Activated CD4-positive, alpha-beta T cell treated with anti-CD3 and anti-CD28 coated beads, Interleukin-2, amount 50 U/mL, for 1 hour (primary cell): Measurements from ENCODE around the gene ATXN10.
"Not testable (repeated sequence)": the region's sequence is repeated elsewhere in the genome, so short reads cannot be mapped to it uniquely, and the experiment has no call there.

Experiments used
- DNase-seq: peaks from one replicate; pipeline ENCODE4 v3.0.0-alpha.2; 2020

The ATXN10 gene

DNA sequence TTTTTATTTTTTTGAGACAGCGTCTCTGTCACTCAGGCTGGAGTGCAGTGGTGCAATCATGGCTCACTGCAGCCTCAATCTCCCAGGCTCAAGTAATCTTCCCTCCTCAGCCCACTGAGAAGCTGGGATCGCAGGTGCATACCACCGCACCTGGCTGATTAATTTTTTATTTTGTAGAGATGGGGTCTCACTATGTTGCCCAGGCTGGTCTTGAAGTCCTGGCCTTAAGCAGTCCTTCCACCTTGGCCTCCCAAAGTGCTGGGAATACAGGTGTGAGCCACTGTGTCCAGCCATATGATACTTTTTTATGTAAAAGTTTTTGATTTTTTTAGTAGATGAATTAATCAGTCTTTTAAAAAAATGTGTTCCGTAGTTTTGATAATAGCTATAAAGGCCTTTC lies 42.8 kb downstream of the ATXN10 start:
- not testable (repeated sequence) for DNase-seq

DNA sequence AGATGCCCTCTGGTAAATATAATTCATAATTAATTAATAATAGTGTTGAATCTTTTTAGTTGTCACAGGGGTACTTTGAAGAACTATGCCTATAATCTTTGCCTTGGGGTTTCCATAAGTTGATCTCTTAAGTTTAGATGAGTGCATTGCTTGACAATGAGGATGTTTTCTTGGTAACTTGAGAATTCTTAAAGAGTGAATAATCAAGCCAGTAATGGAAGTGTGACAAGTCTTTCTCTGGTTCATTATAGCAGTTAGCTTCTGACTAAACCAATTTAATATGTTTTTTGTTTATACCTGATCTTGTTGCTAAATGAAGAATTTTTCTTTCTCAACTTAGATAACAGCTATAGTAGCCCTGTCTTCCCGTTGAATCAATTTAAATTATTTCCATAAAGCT lies 46.2 kb downstream of the ATXN10 start:
- no peak for DNase-seq

DNA sequence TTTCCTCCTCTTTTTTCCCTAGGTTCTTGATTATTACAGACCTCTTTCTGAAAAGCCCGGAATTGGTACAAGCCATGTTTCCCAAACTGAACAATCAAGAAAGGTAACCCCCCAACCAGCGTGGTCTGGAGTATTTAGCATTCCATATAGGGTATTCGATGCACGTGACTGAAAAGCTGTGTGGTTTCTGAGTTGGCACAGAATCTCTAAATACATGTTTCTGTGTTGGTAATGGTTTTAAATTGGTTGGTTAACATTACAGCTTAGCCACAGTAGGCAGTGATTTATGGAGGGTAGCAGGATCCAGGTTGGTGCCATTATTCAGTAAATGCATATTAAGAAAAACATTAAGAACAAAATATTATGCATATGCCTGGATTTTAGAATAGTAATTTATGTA lies 46.8 kb downstream of the ATXN10 start:
- no peak for DNase-seq

DNA sequence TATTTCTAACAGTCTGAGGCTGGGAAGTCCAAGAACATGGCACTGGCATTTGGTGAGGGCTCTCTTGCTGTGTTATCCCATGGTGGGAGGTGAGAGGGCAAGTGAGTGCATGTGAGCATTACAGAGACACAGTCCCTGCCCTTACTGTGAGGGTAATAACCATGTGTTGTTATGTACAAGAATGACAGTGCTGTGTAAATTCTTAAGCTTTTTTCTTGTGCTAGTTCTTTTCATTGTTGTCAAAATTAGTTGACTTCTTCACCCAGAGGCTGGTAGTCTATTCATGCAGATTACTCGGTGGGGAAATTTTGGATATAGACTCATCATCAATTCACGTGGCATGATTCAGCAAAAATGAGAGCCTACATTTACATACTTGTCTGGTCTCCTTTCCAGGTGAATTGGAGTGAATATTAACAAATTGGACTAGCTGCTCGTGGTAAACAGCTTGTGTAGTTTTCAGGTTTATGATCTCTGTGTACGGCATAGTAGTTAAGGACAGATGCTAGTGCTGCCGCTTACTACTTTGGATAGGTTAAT lies 49.3 kb downstream of the ATXN10 start:
- DNase-seq, result no peak

DNA sequence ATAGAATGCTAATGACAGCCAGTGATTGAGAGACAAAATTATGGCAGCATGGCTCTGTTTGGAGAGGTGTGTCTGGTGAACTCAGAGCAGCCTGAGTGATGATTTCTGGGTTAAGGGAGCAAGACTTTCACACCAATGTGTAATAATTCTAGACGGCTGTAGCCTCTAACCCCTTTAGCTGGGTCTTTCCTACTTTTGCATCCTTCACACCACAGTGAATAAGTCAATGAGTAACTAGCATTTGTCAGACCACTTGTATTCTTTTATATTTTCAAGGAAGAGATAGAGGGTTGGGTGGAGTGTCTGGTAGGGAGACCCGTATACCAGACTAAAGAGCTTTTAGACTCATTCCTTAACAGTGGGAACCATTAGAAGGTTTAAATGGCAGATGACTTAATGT lies 50.4 kb downstream of the ATXN10 start:
- DNase-seq, result no peak

DNA sequence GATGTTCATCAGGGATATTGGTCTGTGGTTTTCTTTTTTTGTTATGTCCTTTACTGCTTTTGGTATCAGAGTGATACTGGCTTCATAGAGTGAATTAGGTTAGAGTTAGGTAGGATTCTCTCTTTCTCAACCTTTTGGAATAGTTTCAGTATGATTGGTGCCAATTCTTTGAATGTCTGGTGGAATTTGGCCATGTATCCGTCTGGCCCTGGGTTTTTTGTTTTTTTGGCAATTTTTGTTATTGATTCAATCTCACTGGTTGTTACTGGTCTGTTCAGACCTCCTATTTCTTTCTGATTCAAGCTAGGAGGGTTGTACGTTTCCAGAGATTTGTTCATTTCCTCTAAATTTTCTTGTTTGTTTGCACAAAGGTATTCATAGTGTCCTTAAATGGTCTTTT lies 54.4 kb downstream of the ATXN10 start:
- DNase-seq, result no peak

DNA sequence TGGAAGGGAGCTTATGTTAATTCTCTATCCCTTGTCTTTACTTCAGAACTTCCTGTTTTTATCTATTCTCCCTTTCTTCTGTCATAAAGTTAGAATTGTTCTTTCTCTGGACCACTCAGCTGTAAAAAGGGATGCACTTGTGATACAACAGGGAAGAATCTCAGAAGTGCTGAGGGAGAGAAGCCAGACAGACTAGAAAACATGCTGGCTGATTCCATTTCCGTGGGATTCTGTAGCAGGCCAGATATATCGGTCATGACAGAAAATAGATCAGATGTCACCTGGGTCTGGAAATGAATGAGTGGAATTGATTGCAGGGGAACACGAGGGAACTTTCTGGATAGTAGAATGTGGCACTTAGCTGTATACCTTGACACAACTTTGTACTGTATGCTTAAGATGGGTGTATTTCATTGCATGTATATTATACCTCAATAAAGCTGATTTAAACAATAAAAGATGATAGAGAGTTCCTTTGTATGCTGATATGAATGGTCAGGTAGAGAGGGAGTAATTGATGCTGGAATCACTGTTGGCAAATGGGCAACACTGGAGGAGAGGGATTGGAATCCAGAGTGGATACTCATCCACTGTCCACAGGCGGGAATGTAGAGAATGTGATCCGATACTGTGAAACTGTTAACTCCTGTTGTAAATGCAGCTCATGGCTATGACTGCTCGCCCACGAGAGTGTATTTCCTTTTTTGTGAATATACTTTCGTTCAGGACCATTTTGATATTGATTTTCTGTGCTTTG lies 59.6 kb downstream of the ATXN10 start:
- no peak for DNase-seq

DNA sequence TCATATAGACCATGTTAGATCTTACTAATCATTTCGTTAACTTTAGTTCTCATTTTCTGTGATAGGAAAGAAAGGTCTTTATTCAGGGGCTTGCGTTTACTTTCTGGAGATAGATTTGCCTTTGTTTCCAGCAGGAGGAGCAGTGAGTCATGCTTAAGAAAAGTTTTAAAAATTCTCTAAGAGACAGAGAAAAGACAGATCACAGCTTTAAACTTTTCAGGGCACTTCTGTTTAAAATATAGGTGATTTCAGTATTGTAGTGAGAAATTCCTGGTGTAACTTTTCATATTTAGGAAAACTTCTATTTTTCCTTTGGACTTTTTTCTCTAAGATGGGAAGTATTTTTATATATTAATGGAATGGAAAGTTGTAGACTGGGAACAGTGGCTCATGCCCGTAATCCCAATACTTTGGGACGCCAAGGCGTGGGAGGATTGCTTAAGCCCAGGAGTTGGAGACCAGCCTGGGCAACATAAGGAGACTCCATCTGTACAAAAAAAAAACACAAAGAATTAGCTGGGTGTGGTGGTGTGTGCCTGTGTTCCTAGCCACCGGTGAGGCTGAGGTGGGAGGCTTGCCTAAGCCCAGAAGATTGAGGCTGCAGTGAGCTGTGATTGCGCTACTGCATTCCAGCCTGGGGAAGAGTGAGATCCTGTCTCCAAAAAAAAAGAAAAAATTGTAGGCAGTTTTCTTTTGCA lies 60.3 kb downstream of the ATXN10 start:
- no peak for DNase-seq

DNA sequence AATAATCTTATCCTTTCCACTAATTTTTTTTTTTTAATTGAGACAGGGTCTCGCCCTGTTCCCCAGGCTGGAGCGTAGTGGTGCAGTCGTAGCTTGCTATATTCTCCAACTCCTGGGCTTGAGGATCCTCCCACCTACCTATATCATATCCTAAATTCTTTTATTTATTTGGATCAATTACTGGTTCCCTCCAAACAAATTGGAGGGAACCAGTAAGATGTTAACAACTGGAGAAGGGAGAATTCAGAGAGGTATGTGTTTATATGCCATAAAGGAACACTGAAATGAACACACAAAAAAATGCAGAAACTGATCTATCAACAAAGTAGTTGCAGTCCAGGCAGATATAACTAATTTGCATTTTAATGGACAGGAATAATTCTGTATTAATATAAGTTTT lies 63.6 kb downstream of the ATXN10 start:
- DNase-seq, result no peak

DNA sequence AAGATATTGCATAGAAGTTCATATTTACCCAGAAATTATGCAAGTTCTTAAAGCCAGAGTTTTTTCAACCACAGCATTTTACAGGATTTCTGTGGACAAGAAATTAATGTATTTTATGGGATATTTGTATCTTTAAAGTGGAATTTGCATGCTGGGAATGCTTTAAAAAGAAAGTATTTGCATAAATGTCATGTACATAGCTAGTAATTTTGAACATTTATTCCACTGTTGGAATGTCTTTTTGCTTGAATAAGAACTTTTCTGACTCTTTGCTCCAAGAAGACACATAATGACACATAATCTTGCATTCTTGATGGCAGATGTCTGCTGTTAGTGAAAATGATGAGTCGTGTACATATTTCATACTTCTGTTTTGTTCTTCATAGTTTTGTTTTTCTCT lies 66.6 kb downstream of the ATXN10 start:
- no peak for DNase-seq

DNA sequence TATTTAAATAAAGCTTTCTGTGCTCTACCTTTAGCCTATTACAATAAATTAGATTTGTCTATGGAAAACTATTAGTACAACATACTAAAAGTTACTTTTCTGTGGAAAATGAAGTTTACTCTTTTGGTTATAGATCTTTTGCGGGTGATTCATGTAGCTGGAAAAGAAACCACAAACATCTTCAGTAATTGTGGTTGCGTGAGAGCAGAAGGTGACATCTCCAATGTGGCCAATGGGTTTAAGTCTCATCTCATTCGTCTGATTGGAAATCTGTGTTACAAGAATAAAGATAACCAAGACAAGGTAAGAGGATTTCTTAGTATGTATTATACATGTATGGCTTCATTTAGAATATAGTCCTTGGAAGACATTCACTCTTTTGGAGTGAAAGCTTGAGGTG lies 68.6 kb downstream of the ATXN10 start:
- DNase-seq, result no peak

DNA sequence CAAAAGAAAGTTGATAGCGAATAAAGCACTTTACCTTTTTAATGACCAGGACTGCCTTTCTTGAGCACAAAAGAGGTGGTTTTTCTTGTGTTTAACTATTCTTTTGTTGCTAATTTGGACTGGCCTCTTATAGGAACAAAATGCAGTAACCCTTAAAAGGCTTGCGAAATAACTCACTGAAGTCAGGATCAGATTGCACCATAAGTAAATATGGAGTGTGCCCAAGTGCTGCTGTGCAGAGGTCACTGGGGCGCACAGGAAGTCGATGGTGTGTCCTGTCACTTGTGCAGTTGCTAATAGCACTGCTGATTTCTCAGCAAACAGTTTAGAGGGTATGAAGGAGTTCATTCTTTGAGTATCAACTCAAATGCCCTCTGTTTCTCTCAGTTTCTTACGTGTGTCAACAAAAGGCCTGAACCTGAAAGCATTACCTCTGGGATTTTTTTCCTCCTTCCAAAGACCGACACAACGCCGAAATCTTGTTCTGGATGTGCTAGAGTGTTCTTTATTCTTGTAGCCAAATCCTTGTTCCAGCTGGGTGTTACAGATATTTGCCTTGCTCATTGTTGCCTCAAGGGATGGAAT lies 71.3 kb downstream of the ATXN10 start:
- no peak for DNase-seq

DNA sequence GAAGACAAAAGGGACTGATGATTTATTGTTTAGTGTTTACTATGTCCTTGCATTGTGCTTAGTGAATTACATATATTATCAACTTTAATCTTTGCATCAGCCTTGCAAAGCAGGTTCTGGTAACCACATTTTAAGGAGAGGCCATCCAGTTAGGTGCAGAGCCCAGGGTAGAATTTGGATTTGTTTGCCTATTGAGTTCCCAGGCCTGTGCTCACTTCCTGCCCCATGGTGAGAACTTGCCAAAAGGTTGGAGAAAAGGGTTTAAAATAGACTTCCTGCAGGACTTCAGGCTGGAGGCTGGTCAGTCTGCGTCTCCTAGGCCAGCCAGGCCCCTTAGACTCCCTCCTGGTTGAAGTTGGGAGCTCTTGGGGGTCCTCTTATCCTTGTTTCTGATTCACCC lies 72.1 kb downstream of the ATXN10 start:
- DNase-seq, result no peak

DNA sequence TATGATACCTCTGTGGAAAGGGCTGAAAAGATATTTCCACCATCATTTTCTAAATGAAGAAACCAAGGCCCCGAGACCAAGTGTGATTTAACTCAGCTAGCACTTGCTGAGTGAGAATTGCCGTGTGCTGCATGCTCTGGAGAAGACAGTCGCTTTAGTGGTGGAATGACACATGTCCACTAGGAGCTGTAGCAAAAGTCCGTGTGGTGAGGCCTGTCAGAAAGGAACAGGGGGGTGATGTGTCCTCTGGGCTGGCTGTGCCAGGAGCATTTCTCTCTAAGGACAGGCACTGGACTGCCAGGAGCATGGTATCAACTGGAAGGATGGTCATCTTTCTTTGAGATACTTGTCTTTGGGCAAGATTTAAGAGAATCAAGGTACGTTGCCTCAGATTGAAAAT lies 72.8 kb downstream of the ATXN10 start:
- DNase-seq, result no peak

DNA sequence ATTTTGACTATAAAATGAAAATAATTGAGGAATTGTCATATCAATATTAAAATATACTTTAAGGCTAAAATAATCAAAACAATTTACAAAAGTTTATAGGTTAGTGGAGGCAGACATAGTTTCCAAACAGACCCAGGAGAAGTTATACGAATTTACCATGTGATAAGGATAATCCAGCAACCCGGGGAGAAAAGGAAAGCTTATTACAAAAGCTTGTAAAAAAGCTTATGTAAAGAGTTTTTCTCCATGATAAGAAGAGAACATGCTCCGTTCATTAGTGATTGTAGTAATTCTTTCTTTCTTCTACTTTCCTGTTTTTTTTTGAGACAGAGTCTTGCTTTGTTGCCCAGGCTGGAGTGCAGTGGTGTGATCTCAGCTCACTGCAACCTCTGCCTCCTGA lies 79.0 kb downstream of the ATXN10 start:
- DNase-seq, result no peak

DNA sequence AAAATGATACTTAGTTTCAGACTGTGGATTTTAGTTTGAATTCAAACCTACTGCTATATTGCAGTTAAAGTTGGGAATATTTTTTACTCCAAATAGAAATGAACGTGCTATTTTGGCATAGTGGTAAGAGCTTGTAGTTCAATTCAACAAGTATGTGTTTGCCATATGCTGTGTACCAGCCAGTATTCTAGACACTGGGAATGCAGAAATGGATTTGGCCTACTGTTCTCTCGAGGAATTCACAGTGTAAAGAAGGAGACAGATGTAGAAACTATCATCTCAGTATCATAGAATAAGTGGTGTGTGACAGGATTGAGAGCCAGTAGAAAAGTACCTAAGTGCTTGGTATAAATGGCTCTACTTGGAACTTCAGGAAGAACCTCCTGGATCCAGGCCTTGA lies 80.4 kb downstream of the ATXN10 start:
- DNase-seq, result no peak

DNA sequence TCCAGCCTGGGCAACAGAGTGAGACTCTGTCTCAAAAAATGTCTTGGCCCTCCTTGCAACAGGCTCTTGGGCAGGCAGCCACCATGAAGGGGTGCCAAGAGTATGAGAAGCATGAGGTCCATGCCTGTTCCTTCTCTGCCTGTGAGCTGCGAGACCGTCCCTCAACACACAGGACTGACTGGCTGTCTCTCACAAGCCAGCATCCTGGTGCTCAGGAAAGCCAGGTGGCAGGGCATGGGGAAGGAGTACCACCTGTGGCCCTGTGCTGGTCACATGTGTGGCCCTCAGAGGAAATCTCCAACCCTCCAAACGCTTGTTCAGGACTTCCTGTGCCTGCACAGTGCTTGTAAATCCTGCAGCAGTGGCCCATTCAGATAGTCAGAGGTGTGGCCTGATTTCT lies 83.2 kb downstream of the ATXN10 start:
- no peak for DNase-seq

DNA sequence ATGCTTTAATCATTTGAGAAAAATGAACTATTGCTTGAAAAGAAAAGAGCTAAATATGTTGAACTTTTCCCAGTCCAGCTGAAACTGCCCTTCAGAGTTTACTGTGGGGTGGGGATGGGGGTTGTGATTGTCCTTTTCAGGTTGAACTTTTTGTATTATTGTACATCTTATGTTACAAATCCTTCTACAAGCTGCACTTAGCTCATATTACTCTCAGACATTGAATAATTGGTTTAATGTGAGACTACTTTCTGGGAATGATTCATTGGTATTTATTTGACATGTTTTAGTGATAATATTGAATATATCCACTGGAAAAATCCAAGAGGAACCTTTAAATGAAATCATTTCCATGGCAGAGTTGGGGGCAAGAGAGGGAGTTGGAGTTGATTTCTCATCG lies 84.9 kb downstream of the ATXN10 start:
- no peak for DNase-seq

DNA sequence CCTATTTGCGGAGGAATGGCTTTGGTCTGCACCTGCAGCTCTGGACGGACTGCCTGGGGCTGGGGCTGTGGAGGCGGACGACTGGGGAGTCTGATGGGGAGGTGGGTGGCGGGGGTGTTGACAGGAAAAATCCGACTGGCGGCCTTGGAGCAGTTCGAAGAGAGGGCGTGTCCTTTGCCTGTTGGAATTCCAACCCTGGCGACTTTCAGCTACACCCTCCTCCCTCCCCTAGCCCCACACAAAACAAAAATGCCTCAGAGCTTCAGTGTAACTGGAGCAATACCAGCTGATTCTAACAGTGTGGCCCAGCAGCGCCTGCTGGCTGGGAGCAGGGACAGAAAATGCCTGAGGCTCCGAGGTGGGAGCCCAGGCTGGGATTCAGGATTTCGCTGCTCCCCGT lies 85.4 kb downstream of the ATXN10 start:
- DNase-seq, result no peak

DNA sequence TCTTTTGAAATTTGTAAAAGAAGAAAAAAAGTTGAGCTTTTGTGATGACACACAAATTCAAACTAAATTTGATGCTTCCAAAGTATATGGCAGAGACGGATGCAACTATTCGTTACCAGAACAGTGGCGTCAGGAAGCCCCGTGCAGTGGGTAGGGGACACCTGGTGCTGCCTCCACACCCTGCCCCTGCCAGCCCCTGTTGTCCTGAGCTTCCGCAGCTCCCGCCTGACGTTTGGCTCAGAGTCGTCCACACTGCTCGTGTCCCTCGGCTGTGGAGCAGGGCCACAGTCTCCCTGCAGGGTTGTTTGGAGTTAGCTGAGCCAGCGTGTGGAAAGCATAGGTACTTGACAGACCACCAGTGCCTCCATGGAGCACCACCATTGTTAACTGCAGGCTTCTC lies 86.3 kb downstream of the ATXN10 start:
- DNase-seq, result no peak

DNA sequence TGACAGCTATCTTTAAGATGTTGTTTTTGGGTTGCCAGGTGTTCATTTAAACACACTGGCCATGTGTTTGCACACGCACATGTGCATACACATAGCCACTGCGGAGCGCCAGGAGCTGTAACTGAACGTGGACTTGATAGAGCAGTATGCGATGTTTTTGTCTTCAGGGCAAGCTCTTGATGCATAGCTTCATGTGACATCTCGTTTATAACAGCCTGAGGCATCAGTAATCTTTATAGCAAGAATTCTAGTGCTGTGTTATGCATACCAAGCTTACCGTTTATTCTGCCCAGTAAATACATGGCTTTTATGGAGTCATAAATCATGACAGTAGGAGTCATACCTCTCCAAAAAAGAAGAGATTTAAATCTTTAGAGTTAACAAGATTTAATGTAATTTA lies 87.0 kb downstream of the ATXN10 start:
- DNase-seq, result no peak

DNA sequence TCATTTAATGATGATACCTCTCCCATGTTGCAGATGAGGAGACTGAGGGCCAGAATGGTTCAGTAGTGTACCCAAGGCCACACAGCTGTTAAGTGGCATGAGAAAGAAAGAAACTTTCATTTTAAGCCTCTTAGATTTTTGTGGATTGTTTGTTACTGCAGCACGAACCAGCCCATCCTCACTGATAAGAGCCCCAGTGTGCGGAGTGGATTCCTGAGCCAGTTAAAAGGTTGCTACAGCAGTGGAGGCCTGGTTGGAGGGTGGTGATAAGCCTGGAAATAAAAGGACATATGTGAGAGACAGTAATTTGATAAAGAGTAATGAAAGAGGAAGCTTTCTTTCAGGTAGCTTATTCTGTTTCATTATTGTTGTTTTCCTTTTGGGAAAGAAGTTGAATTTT lies 89.0 kb downstream of the ATXN10 start:
- no peak for DNase-seq

DNA sequence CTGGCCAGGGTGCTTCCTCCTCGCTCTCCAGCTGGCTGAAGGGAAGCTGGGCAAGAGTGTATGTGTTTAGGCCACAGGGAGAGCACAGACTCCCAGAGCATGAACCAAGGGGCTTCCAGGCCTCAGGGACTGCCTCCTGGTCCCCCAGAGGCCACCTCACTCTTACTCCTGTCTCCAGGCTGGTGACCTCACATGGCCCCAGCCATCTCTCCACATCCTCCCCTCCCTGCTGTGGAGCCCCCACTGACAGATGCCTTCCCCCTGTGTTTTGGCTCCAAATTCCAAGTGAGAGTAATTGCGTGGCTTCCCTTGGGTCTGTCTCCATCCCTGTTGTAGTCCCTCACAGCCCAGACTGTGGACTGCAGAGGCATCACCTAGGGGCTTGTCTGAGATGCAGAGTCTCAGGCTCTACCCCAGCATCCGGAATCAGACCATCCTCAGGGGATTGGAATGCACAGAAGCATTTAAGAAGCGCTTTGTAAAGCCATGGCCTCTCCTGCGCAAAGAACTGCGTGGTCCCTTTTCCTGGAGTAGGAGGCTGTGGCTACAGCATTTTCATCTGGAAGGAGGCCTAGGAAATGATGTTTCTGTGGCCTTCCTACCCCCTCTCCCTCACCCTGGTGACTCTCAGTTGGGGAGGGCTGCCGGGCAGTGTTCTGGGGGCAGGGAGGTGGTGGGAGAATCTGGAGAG lies 91.1 kb downstream of the ATXN10 start:
- DNase-seq, result no peak

DNA sequence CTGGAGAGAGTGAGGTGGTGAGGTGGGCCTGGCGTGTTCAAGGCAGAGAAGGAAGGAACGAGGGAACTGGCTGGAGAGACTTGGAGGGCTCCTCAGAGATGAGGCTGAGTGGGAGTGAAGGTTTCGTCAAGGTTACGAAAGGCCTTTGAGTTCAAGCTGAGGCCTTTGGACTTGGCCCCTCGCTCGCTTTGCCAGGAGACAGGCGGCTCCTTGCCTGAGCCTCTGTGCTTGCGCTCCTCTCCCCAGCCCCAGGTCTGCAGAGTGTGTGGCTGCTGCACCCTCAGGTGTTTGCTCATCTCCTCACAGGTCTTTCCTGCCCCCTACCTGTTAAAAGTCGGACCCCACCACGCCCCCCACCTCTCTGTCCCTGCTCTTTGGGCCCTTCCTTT lies 91.6 kb downstream of the ATXN10 start:
- DNase-seq, result no peak
